Panc1 (cell line): ENCODE results near the gene PPL.

Experiments used
- POLR2AphosphoS5 ChIP-seq: IDR thresholded peaks from 2 replicates; pipeline ENCODE4 v1.6.1; 2012; ENCODE audit warnings: mild to moderate bottlenecking, low read depth, low read length, moderate library complexity
- TCF7L2 ChIP-seq: IDR thresholded peaks from 2 replicates; pipeline ENCODE4 v1.6.1; 2011; ENCODE audit warnings: mild to moderate bottlenecking, low read depth, low read length, inconsistent platforms
- TF ChIP-seq, protein P1 (sequence below): fragments of 450-650 bp; IDR thresholded peaks from 2 replicates; pipeline ENCODE4 v1.5.1; 2017; ENCODE audit warnings: mild to moderate bottlenecking

- TF ChIP-seq POLR2AphosphoS5 (no peak), TCF7L2 (no peak)
- TF ChIP-seq, protein P1, sequence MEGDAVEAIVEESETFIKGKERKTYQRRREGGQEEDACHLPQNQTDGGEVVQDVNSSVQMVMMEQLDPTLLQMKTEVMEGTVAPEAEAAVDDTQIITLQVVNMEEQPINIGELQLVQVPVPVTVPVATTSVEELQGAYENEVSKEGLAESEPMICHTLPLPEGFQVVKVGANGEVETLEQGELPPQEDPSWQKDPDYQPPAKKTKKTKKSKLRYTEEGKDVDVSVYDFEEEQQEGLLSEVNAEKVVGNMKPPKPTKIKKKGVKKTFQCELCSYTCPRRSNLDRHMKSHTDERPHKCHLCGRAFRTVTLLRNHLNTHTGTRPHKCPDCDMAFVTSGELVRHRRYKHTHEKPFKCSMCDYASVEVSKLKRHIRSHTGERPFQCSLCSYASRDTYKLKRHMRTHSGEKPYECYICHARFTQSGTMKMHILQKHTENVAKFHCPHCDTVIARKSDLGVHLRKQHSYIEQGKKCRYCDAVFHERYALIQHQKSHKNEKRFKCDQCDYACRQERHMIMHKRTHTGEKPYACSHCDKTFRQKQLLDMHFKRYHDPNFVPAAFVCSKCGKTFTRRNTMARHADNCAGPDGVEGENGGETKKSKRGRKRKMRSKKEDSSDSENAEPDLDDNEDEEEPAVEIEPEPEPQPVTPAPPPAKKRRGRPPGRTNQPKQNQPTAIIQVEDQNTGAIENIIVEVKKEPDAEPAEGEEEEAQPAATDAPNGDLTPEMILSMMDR = no peak
Observed at GRCh38 chr16:4876646-4877379, 60.1 kb downstream of the PPL start.
